ENCODE data around the gene ARTN. TPM values are rescaled to one million over a fixed set of nuclear protein-coding genes. Genes with fewer than 3 reads are reported as not detected.

The ARTN gene
- total and polyA plus RNA-seq, 9 of the 15 experiments (the other 6 are each of a cell fraction or from before 2014, with no cell fraction given): 0.06 to 0.38 TPM; not detected in 7

DNA sequence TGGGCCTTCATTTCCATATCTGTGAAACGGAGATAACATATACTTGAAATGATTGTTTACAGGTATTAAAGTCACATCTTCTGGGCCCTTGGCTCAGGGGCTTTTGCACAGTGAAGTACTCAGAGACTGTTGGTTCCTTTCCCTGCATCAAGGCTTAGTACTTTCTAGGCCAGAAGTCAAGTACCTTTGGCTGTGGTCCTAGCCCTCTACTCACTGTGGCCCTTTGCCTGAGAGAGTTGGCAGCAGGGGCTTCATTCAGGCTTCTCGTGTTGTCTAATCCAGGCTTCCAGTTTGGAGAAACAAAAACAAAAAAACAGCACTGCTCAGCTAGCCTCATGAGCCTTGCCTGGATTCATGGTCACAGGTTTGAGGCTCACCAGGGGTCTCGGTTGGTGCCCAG is 28.1 kb downstream of the ARTN start:
- intact Hi-C loops (cut with micrococcal nuclease) (no loop called here), in situ Hi-C loops (cut with MboI) (no loop called here)
- Histone ChIP-seq H3K27ac (ENCODE audit: extremely low read depth, low read depth, low read length) (no peak overlapping the region), H3K4me2 (ENCODE audit: insufficient read depth, low read length) (no peak overlapping the region), H3K36me3 (ENCODE audit: control insufficient read depth, insufficient read depth, low read length) (peaks cover 70% of the 10 kb centered on the region), H3K9ac (ENCODE audit: insufficient read depth in 1 of 2, low read depth in 2 of 2, low read length in 2 of 2) (no peak overlapping the region), H3K4me1 (replicated peaks in 1 of 2; ENCODE audit: control insufficient read depth in 2 of 2, insufficient read depth in 2 of 2, low read length in 2 of 2) (peaks cover 16 to 18% of the 10 kb centered on the region in 2 experiments; a peak in 4 of 5 replicates), H2AFZ (ENCODE audit: low read depth, low read length) (no peak overlapping the region), H4K20me1 (replicated peaks; ENCODE audit: control insufficient read depth, insufficient read depth, low read length) (peaks cover 9% of the 10 kb centered on the region; the same call in 1 of the 2 replicates), H3K79me2 (ENCODE audit: control insufficient read depth, insufficient read depth, low read length) (no peaks in the 10 kb centered on the region), H3K9me3 (replicated peaks; ENCODE audit: control insufficient read depth, insufficient read depth, low read depth, low read length) (no peaks in the 10 kb centered on the region), H3K27me3 (ENCODE audit: control insufficient read depth in 2 of 2, insufficient read depth in 2 of 2, low read length in 2 of 2) (no peaks in the 10 kb centered on the region), H3K4me3 (no peak overlapping the region), H3K9me1 (ENCODE audit: control insufficient read depth, insufficient read depth, low read length) (no peaks in the 10 kb centered on the region)
- ChIA-PET CTCF (ENCODE audit: low intra/inter-chr PET ratio) (no interaction called here), POLR2A (interaction anchor here (0.6 kb wide), 1 partner anchor 9 kb away, joined by 7 read pairs; no protein-coding TSS in a partner anchor)
- DNase-seq (ENCODE audit: extremely low read depth in 1 of 4, low spot score in 3 of 4) (no peak), ATAC-seq (no peak), FAIRE-seq (no peak)
- 57% methylated on average over 3 of the region's 3 CpGs for WGBS (ENCODE audit: insufficient coverage, low coverage, missing lambda C conversion rate)
- TF ChIP-seq CXXC5 (CRISPR knock-in tag; IDR thresholded peaks at IDR 0.05) (no peak), TAL1 (IDR thresholded peaks at IDR 0.05) (no peak), MTF1 (CRISPR knock-in tag; IDR thresholded peaks at IDR 0.05; ENCODE audit: borderline replicate concordance) (no peak), ZNF77 (CRISPR knock-in tag; IDR thresholded peaks at IDR 0.05) (no peak), ZFP36 (IDR thresholded peaks at IDR 0.05; ENCODE audit: low read depth, low read length, partially characterized antibody) (no peak)
- TF ChIP-seq, protein P1, sequence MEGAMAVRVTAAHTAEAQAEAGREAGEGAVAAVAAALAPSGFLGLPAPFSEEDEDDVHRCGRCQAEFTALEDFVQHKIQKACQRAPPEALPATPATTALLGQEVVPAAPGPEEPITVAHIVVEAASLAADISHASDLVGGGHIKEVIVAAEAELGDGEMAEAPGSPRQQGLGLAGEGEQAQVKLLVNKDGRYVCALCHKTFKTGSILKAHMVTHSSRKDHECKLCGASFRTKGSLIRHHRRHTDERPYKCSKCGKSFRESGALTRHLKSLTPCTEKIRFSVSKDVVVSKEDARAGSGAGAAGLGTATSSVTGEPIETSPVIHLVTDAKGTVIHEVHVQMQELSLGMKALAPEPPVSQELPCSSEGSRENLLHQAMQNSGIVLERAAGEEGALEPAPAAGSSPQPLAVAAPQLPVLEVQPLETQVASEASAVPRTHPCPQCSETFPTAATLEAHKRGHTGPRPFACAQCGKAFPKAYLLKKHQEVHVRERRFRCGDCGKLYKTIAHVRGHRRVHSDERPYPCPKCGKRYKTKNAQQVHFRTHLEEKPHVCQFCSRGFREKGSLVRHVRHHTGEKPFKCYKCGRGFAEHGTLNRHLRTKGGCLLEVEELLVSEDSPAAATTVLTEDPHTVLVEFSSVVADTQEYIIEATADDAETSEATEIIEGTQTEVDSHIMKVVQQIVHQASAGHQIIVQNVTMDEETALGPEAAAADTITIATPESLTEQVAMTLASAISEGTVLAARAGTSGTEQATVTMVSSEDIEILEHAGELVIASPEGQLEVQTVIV (CRISPR knock-in tag; IDR thresholded peaks at IDR 0.05; ENCODE audit: borderline replicate concordance): no peak
- no TSS peak for BruUV-seq (replicated peaks)

All from K562 (cell line).